ENCODE results near the gene ARVCF.

Gene ARVCF

GRCh38 chr22:20018001-20018400 is 1.4 kb upstream of the ARVCF start:
- peaks cover 23% of the 10 kb centered on the region for H3K4me1 ChIP-seq (ENCODE audit: control insufficient read depth, insufficient read depth, low read length)
- no peak overlapping the region for H3K4me3 ChIP-seq (ENCODE audit: low read length)
- no peak overlapping the region for H3K4me2 ChIP-seq (ENCODE audit: low read length)
- no peak overlapping the region for H3K9ac ChIP-seq (ENCODE audit: low read depth, low read length)
- H3K36me3 ChIP-seq (ENCODE audit: insufficient read depth, low read length) = no peaks in the 10 kb centered on the region
- H3K27me3 ChIP-seq (ENCODE audit: control insufficient read depth, insufficient read depth, low read length) = peaks cover 28% of the 10 kb centered on the region
- no peaks in the 10 kb centered on the region for H3K9me3 ChIP-seq (replicated peaks; ENCODE audit: low read length)

DNA sequence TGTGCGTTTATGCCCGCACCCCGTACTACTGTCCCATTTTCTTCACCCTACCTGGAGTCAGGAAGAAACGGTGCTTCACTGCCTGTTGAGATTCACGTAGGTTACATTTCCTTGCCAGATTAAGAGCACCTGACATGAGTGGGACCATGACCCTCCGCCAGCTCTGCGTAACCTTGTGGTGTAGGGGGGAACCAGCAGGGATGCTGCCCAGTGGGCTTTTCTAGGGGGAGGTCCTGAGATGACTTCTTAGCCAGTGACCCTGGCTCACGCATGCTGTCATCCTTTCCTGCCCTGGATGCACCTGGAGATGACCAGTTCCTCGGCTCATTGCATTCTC is 967 bp upstream of the ARVCF start:
- Histone ChIP-seq H3K4me1 (ENCODE audit: control insufficient read depth, insufficient read depth, low read length) (peaks cover 23% of the 10 kb centered on the region), H3K27me3 (ENCODE audit: control insufficient read depth, insufficient read depth, low read length) (peaks cover 28% of the 10 kb centered on the region), H3K4me2 (ENCODE audit: low read length) (peak overlapping the region; percentile 82), H3K9me3 (replicated peaks; ENCODE audit: low read length) (no peaks in the 10 kb centered on the region), H3K36me3 (ENCODE audit: insufficient read depth, low read length) (no peaks in the 10 kb centered on the region), H3K4me3 (ENCODE audit: low read length) (no peak overlapping the region), H3K9ac (ENCODE audit: low read depth, low read length) (no peak overlapping the region)

DNA sequence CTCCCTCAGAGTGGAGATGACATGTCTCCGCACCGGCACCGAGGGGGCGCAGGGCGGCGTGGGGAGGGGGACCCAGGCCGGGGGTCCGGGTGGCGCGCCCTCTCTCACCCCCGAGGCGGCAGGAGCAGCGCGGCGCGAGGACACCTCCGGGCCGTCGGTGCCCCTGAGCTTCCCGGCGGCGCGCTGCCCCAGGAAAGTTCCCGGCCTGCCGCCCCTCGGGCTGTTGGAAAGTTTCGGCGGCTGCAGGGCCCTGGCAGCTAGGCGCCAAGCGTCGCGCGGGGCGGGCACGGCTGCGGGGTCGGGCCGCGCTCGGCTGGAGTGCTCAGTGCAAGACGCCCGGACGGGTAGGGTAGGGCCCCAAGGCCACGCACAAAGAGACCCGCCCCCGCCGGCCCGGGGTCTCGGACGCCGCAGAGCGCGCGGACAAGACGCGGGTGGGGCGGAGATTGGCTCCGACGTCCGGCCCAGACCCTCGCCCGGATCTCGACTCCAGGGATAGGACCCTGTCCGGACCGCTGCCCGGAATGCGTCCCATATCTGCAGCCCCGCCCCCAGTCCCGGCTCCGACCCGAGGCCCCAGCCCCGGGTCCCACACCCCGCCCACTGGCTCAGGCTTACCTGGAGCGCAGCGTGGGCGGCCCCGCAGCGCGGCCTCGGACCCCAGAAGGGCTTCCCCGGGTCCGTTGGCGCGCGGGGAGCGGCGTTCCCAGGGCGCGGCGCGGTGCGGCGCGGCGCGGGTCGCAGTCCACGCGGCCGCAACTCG is 471 bp downstream of the ARVCF start:
- H3K36me3 ChIP-seq (ENCODE audit: insufficient read depth, low read length) = no peaks in the 10 kb centered on the region
- peaks cover 28% of the 10 kb centered on the region for H3K27me3 ChIP-seq (ENCODE audit: control insufficient read depth, insufficient read depth, low read length)
- no peaks in the 10 kb centered on the region for H3K9me3 ChIP-seq (replicated peaks; ENCODE audit: low read length)
- peak overlapping the region; percentile 72 for H3K4me3 ChIP-seq (ENCODE audit: low read length)
- peak overlapping the region; percentile 82 for H3K4me2 ChIP-seq (ENCODE audit: low read length)
- H3K9ac ChIP-seq (ENCODE audit: low read depth, low read length) = peak overlapping the region; percentile 38
- H3K4me1 ChIP-seq (ENCODE audit: control insufficient read depth, insufficient read depth, low read length) = peaks cover 11% of the 10 kb centered on the region

DNA sequence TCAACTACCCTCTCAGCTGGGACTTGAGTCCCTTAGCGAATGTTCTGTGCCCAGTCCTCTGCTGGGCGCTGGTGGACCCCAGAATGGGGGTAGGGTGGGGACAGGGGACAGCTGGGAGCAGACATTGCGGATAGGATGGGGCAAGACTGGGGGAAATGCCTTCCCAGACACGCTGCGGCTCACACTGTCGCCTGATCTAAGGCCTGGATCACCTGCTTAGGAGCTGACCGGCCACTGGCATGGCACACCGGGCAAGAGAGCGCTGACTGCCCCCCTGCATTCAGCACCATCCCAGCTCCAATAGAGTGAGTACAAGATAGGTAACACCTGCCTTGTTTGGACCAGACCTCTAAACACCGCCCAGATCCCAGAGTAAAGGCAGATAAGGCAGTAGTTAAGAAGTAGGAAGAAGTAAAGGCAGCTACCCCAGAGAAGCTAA is 1.4 kb downstream of the ARVCF start:
- no peak overlapping the region for H3K4me2 ChIP-seq (ENCODE audit: low read length)

GRCh38 chr22:20014526-20015186 is 2.0 kb downstream of the ARVCF start:
- Histone ChIP-seq H3K27me3 (ENCODE audit: control insufficient read depth, insufficient read depth, low read length) (peaks cover 28% of the 10 kb centered on the region), H3K4me2 (ENCODE audit: low read length) (no peak overlapping the region), H3K36me3 (ENCODE audit: insufficient read depth, low read length) (no peaks in the 10 kb centered on the region), H3K9me3 (replicated peaks; ENCODE audit: low read length) (no peaks in the 10 kb centered on the region), H3K4me3 (ENCODE audit: low read length) (no peak overlapping the region), H3K9ac (ENCODE audit: low read depth, low read length) (no peak overlapping the region), H3K4me1 (ENCODE audit: control insufficient read depth, insufficient read depth, low read length) (peaks cover 8% of the 10 kb centered on the region)

More for the DNA sequence above, 1.4 kb downstream of the ARVCF start:
- no peak overlapping the region for H3K4me3 ChIP-seq (ENCODE audit: low read length)
- no peaks in the 10 kb centered on the region for H3K9me3 ChIP-seq (replicated peaks; ENCODE audit: low read length)
- H3K4me1 ChIP-seq (ENCODE audit: control insufficient read depth, insufficient read depth, low read length) = peaks cover 8% of the 10 kb centered on the region
- no peak overlapping the region for H3K9ac ChIP-seq (ENCODE audit: low read depth, low read length)
- no peaks in the 10 kb centered on the region for H3K36me3 ChIP-seq (ENCODE audit: insufficient read depth, low read length)
- peaks cover 28% of the 10 kb centered on the region for H3K27me3 ChIP-seq (ENCODE audit: control insufficient read depth, insufficient read depth, low read length)

DNA sequence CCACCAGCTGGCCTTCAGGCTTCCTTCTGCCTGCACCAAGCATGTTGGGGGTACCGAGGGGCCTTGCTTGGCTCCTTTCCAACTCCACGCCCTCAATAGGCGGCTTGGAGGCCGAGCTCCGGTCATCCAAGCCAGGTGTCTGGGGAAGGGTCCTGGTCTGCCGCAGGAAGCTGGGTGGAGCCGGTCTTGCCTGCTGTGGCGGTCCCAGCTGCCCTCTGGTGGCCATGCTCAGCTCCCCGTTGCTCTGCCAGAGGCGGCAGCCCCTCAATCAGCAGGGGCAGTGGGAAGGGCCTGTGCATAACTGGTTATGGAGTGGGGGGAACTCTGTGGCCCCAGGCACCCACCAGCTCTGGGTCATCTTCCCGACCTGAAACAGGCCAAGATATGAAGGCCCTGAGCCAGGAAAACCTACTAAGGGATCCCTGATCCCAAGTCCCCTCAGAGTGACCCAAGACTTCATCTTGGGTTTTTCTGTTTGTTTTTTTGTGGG is 3.2 kb downstream of the ARVCF start:
- Histone ChIP-seq H3K9ac (ENCODE audit: low read depth, low read length) (no peak overlapping the region), H3K9me3 (replicated peaks; ENCODE audit: low read length) (no peaks in the 10 kb centered on the region), H3K4me3 (ENCODE audit: low read length) (no peak overlapping the region), H3K36me3 (ENCODE audit: insufficient read depth, low read length) (no peaks in the 10 kb centered on the region), H3K4me1 (ENCODE audit: control insufficient read depth, insufficient read depth, low read length) (peaks cover 8% of the 10 kb centered on the region), H3K4me2 (ENCODE audit: low read length) (no peak overlapping the region), H3K27me3 (ENCODE audit: control insufficient read depth, insufficient read depth, low read length) (peaks cover 26% of the 10 kb centered on the region)

DNA sequence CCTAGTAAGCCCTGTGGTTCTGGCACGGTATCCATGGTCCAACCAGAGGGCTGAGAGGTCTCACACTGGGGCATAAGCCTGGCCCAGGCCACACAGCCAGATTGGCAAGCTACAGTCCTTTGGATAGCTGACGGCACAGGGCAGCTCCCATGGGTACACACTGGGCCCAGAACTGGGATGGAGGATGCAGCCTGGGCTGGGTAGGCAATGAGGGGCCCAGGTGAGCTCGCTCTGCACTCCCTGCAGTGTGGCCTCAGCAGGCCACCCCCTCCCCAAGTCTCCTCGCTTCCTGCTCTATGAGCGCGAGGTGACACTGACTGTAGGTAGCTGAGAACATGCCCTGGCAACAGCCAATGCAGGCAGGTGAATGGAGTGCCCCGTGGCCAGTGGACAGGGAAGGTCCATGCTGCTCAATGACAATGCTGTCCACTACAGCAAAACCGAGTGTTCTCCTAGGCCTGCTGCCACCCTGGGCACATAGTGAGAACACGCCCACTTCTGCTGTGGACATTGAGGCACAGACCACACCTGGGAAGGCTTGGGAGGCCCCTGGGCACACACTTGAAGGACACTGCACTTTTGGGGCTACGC is 3.8 kb downstream of the ARVCF start:
- Histone ChIP-seq H3K36me3 (ENCODE audit: insufficient read depth, low read length) (no peaks in the 10 kb centered on the region), H3K9me3 (replicated peaks; ENCODE audit: low read length) (no peaks in the 10 kb centered on the region), H3K27me3 (ENCODE audit: control insufficient read depth, insufficient read depth, low read length) (peaks cover 21% of the 10 kb centered on the region), H3K4me3 (ENCODE audit: low read length) (no peak overlapping the region), H3K4me1 (ENCODE audit: control insufficient read depth, insufficient read depth, low read length) (peaks cover 8% of the 10 kb centered on the region), H3K4me2 (ENCODE audit: low read length) (no peak overlapping the region), H3K9ac (ENCODE audit: low read depth, low read length) (no peak overlapping the region)

- Histone ChIP-seq H3K9me3 (replicated peaks; ENCODE audit: low read length) (no peaks in the 10 kb centered on the region), H3K4me2 (ENCODE audit: low read length) (no peak overlapping the region), H3K4me1 (ENCODE audit: control insufficient read depth, insufficient read depth, low read length) (peaks cover 6% of the 10 kb centered on the region), H3K36me3 (ENCODE audit: insufficient read depth, low read length) (no peaks in the 10 kb centered on the region), H3K4me3 (ENCODE audit: low read length) (no peak overlapping the region), H3K9ac (ENCODE audit: low read depth, low read length) (no peak overlapping the region), H3K27me3 (ENCODE audit: control insufficient read depth, insufficient read depth, low read length) (peaks cover 14% of the 10 kb centered on the region)
Measured at GRCh38 chr22:20011993-20012740, 4.5 kb downstream of the ARVCF start.

- H3K9me3 ChIP-seq (replicated peaks; ENCODE audit: low read length) = no peaks in the 10 kb centered on the region
- H3K27me3 ChIP-seq (ENCODE audit: control insufficient read depth, insufficient read depth, low read length) = peaks cover 12% of the 10 kb centered on the region
Measured at GRCh38 chr22:20011123-20011992, 5.3 kb downstream of the ARVCF start.

GRCh38 chr22:20010307-20011122 is 6.1 kb downstream of the ARVCF start:
- no peak overlapping the region for H3K4me3 ChIP-seq (ENCODE audit: low read length)
- H3K9me3 ChIP-seq (replicated peaks; ENCODE audit: low read length) = no peaks in the 10 kb centered on the region
- peaks cover 2% of the 10 kb centered on the region for H3K4me1 ChIP-seq (ENCODE audit: control insufficient read depth, insufficient read depth, low read length)
- peaks cover 11% of the 10 kb centered on the region for H3K27me3 ChIP-seq (ENCODE audit: control insufficient read depth, insufficient read depth, low read length)
- no peak overlapping the region for H3K9ac ChIP-seq (ENCODE audit: low read depth, low read length)
- H3K4me2 ChIP-seq (ENCODE audit: low read length) = no peak overlapping the region
- no peaks in the 10 kb centered on the region for H3K36me3 ChIP-seq (ENCODE audit: insufficient read depth, low read length)

More at GRCh38 chr22:20011123-20011992, 5.3 kb downstream of the ARVCF start:
- Histone ChIP-seq H3K4me3 (ENCODE audit: low read length) (no peak overlapping the region), H3K4me1 (ENCODE audit: control insufficient read depth, insufficient read depth, low read length) (peaks cover 2% of the 10 kb centered on the region), H3K4me2 (ENCODE audit: low read length) (no peak overlapping the region), H3K36me3 (ENCODE audit: insufficient read depth, low read length) (no peaks in the 10 kb centered on the region), H3K9ac (ENCODE audit: low read depth, low read length) (no peak overlapping the region)

Data from skeletal muscle satellite cell (primary cell).